ENCODE data around the gene GCNT3. TPM values are rescaled to one million over a fixed set of nuclear protein-coding genes. Genes with fewer than 3 reads are reported as not detected.

The GCNT3 gene, protein sequence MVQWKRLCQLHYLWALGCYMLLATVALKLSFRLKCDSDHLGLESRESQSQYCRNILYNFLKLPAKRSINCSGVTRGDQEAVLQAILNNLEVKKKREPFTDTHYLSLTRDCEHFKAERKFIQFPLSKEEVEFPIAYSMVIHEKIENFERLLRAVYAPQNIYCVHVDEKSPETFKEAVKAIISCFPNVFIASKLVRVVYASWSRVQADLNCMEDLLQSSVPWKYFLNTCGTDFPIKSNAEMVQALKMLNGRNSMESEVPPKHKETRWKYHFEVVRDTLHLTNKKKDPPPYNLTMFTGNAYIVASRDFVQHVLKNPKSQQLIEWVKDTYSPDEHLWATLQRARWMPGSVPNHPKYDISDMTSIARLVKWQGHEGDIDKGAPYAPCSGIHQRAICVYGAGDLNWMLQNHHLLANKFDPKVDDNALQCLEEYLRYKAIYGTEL
- not detected for total RNA-seq

DNA sequence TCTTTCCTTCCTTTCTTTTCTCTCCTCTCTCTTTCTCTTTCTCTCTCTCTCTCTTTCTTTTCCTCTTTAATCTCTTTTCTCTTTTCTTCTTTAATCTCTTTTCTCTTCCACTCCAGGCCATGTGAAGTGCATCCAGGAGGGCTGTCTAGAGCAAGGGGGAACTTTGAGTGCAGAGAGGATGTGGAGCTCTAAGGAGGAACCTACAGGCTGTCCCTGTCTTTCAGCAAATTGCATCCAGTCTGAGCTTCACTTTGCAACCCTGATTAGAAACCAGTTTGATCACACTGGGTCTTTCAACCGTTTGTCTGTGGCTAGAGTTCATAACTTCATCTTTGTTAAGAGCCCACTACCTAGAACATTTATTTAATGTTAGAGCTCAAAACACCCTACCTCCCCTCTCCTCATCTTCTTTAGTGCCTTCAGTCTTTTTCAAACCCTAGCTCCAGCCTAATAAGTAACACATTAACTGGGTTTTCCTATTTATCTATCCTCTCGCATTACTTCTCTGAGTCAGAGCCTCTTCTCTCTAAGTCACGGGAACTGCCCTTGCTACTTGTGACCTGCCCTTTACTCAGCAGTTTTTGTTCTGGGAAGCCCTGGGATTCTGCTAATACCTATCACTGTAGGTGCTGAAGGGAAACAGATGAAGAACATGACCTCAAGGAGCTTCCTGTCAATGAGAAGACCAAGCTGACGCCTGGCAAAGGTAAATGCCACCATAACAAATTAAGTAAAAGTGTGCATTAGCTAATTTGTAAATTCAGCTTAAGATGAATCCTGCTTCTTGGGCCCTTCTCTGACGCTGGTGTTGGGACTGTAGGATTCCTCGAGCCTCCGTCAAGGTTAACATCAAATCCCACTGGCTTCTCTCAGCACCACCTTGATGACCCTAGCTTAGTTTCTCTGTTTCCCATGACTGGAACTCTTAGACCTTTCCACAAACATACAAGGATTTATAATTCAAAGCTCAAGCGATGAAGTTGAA is at the start of gene GCNT3:
TSS of gene GCNT3 (plus strand) at position 508 of the 985 bp plus-strand sequence. CDS start 6,456 bp downstream, outside the sequence.
- Mint-ChIP-seq H3K27ac (no peak within 1 kb of the TSS), H3K9me3 (no peaks in the 10 kb centered on the region), H3K4me3 (no peak within 1 kb of the TSS), H3K4me1 (ENCODE audit: low read depth) (peaks cover 5% of the 10 kb centered on the region), H3K27me3 (peaks cover 6% of the 10 kb centered on the region), H3K36me3 (ENCODE audit: low read depth) (no peaks in the 10 kb centered on the region)
- ChIA-PET POLR2A (no interaction called here), CTCF (interaction anchor here (1.5 to 2.0 kb wide), 2 partner anchors 11 to 82 kb away, joined by 4 to 7 read pairs; no protein-coding TSS in a partner anchor)
- DNase-seq, result no peak
- TF ChIP-seq, protein P1, sequence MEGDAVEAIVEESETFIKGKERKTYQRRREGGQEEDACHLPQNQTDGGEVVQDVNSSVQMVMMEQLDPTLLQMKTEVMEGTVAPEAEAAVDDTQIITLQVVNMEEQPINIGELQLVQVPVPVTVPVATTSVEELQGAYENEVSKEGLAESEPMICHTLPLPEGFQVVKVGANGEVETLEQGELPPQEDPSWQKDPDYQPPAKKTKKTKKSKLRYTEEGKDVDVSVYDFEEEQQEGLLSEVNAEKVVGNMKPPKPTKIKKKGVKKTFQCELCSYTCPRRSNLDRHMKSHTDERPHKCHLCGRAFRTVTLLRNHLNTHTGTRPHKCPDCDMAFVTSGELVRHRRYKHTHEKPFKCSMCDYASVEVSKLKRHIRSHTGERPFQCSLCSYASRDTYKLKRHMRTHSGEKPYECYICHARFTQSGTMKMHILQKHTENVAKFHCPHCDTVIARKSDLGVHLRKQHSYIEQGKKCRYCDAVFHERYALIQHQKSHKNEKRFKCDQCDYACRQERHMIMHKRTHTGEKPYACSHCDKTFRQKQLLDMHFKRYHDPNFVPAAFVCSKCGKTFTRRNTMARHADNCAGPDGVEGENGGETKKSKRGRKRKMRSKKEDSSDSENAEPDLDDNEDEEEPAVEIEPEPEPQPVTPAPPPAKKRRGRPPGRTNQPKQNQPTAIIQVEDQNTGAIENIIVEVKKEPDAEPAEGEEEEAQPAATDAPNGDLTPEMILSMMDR (IDR thresholded peaks at IDR 0.05), result no peak
- no peak for ATAC-seq
- intact Hi-C loops (cut with micrococcal nuclease), result no loop called here

DNA sequence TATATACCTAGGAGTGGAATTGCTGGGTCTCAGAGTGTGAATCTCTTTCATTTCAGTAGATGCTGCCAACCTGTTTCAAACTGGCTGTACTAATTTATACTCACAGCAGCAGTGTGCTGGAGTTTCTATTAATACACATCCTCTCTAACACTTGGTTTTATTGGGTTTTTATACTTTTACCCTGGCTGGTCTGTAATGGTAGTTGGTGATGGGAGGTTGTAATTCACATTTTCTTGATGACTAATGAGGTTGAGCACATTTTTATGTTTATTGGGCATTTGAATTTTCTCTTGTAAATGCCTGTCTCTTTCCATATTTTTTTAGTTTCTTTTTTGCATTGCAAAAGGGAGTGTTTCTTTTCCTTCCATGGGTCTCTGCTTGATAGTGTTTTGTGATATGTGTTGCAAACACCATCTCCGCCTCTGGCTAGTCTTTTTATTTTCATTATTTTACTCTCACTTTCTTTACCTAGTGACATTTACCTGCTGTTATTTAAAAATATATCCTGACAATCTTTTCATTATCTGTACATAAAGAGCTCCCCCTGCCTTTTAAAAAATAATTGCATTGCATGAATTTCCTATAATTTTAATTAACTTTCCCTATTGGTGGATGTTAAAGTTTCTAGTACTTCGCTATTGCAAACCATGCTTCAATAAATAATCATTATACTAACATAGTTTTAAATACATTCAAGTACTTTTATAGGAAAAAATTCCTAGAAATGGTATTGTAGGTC is 49.0 kb upstream of the GCNT3 start:
- intact Hi-C loops (cut with micrococcal nuclease), result no loop called here
- Mint-ChIP-seq H3K27me3 (peaks cover 1% of the 10 kb centered on the region), H3K4me3 (no peak overlapping the region), H3K4me1 (ENCODE audit: low read depth) (peaks cover 3% of the 10 kb centered on the region), H3K27ac (no peak overlapping the region), H3K9me3 (peaks cover 2% of the 10 kb centered on the region), H3K36me3 (ENCODE audit: low read depth) (no peaks in the 10 kb centered on the region)
- DNase-seq (no peak), ATAC-seq (no peak)
- ChIA-PET CTCF (no interaction called here), POLR2A (no interaction called here)
- TF ChIP-seq, protein P1 (IDR thresholded peaks at IDR 0.05), result no peak

DNA sequence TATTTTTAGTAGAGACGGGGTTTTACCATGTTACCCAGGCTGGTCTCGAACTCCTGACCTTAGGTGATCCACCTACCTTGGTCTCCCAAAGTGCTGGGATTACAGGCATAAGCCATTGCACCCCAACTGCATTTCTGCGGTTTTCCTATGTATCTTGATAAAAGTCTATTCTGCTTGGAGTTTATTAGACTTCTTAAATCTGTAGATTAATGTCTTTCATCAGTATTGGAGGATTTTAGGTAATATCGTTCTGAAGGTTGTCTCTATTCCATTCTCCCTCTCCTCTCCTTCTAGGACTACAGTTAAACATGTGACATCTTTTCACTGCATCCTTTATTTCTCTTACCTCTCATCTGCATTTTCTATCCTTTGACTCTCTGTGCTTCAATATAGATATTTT is 46.3 kb upstream of the GCNT3 start:
- ChIA-PET POLR2A (no interaction called here), CTCF (interaction anchor here (1.0 kb wide), 1 partner anchor 32 kb away, joined by 6 read pairs; no protein-coding TSS in a partner anchor)
- Mint-ChIP-seq H3K27ac (no peak overlapping the region), H3K36me3 (ENCODE audit: low read depth) (no peaks in the 10 kb centered on the region), H3K27me3 (peaks cover 1% of the 10 kb centered on the region), H3K4me3 (no peak overlapping the region), H3K9me3 (peaks cover 2% of the 10 kb centered on the region), H3K4me1 (ENCODE audit: low read depth) (no peaks in the 10 kb centered on the region)
- TF ChIP-seq, protein P1 (IDR thresholded peaks at IDR 0.05), result no peak
- ATAC-seq (no peak), DNase-seq (no peak)
- intact Hi-C loops (cut with micrococcal nuclease), result no loop called here

DNA sequence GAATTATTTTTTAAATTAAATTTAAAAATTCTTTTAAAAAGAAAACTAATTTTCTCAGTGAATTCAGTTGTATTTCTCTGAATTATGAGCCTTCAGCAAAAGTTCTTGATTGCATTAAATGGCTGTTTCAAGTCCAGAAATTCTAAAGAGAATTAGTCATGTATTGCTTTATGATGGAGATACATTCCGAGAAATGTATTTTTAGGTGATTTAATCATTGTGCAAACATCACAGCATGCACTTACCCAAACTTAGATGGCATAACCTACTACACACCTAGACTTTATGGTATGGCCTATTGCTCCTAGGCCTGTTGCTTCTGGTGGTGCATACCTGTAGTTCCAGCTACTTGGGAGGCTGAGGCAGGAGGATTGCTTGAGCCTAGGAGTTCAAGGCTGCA is 44.3 kb upstream of the GCNT3 start:
- DNase-seq (no peak), ATAC-seq (no peak)
- intact Hi-C loops (cut with micrococcal nuclease), result no loop called here
- Mint-ChIP-seq H3K27ac (no peak overlapping the region), H3K36me3 (ENCODE audit: low read depth) (no peaks in the 10 kb centered on the region), H3K4me1 (ENCODE audit: low read depth) (no peaks in the 10 kb centered on the region), H3K9me3 (peaks cover 2% of the 10 kb centered on the region), H3K27me3 (peaks cover 3% of the 10 kb centered on the region), H3K4me3 (no peak overlapping the region)
- TF ChIP-seq, protein P1 (IDR thresholded peaks at IDR 0.05), result no peak
- ChIA-PET CTCF (no interaction called here), POLR2A (no interaction called here)
